H4 (cell line): ENCODE measurements around the gene DEFB132. TPM values are rescaled to one million over a fixed set of nuclear protein-coding genes. Genes with fewer than 3 reads are reported as not detected.
"Not testable (repeated sequence)": the region's sequence is repeated elsewhere in the genome, so short reads cannot be mapped to it uniquely, and the experiment has no call there.

Experiments used
- DNase-seq: peaks from one replicate; pipeline ENCODE4 v3.0.0-alpha.2; 2015; ENCODE audit warnings: low spot score
- total RNA-seq: library from RNA; depleted of rRNA; stranded (reverse); fragments of >200 nt; shearing (Covaris generic); gene quantifications from 2 replicates; pipeline ENCODE4 v1.2.3, GENCODE V29; 2014; rRNA removed

Gene DEFB132, protein sequence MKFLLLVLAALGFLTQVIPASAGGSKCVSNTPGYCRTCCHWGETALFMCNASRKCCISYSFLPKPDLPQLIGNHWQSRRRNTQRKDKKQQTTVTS
- total RNA-seq = not detected in 2 replicates

DNA sequence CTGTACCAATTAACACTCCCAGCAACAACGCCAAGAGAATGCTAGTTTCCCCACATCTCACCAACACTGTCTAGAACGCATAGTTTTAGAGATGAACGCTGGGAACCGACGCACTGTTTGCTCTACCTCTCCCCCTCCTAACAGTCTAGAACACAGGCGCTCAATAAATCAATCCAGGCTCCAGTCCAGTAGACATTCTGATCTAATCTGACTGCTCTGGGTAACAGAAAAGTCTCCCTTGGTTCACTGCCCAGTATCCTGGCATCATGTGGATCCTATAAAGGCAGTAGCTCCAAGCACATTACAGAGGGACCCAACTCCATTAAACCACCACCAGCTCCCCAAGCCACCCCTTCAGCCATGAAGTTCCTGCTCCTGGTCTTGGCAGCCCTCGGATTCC, at the start of gene DEFB132:
Gene DEFB132 (plus strand): TSS at position 306 of the 400 bp plus-strand sequence. CDS start 55 bp downstream, at position 361.
- no peak for DNase-seq

DNA sequence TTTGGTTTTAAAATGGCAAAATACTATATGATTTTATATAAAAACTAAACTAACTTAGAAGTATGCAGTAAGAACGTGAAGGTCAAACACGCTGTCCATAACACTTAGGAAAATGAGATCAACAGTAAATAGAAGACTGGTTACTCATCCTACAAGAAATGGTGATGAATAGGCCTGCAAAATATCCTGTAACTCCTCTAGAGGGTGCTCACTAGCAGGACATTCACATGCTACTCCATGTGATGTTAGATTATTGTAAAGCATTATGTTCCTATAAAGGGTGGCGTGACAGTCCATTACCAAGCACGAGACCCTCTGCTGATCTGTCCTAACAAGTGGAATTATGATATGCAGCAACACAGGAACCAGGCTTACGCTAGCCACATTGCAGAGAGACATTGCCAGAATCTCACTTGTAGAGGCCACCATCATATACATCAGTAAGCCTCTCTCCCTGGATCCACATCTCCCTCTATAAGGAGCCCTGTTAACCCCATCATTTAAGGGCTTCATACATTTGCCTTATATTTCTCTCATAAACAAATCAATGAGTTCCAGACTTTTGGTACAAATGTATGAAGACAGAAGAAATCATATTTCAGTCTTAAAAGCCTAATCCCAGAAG, 48.5 kb upstream of the DEFB132 start:
- peak; percentile 61 for DNase-seq

DNA sequence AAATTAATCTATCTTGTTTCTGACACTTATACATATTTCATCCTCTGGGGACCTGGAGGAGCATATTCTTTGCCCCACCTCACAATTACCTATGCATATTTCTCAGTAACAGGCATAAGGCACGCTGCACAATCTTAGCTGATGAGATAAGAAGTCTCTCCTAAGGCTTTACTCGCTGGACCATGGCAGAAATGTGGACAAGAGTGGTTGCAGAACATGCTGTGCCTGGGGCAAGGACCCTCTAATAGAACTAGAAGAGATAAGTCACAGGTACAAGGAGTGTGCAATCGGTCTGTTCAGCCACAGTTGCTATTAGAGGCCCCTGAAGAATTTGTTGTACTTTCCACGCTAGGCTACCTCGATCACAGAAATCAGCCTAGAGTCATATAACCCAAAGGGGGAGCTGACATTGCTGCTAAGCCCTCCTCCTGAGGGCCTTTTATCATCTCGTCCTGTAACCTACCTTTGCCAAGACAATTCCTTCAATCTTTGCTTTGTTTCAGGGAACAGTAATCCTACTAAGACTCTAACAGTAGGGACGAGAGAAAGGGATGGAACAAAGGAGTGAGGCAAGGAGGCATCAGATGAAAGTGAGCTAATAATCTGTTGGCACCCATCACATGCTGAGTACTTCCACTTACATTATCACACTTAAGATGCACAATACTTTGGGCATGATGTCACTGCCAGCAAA, 46.6 kb upstream of the DEFB132 start:
- no peak for DNase-seq

DNA sequence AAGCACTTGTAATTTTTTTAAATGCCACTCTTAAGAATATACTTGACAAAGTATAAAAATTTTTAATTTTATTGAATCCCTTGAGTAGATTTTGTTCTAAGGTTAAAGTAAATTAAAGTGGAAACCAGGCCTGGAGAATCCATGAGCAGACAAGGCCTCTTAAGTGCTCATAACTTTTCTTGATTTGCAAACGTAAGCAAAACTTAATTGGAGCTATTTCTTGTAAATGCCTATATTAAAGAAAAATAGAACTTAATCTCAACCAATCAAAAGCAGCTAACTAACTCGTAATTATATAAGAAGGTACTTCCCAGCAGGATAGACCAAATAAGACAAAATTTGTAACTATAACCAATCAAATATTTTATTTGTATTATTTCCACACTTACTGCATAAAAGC, 43.1 kb upstream of the DEFB132 start:
- DNase-seq = no peak

DNA sequence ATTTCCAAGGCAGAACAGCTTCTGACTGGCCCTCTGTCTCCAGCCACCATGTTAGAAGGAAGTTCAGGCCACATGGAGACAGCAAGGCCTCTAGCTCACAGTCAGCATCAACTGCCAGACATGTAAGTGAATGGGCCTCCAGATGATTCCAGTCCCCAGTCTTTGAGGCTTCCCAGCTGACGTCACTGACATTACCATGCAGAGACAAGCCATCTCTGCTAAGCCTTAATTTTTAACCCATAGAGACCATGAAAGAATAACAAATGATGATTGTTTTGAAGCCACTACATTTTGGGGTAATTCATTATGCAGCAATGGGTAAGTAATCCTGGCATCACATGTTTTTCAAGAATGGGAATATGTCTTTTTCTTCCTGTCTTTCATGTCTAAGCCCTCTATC, 41.7 kb upstream of the DEFB132 start:
- DNase-seq = no peak

DNA sequence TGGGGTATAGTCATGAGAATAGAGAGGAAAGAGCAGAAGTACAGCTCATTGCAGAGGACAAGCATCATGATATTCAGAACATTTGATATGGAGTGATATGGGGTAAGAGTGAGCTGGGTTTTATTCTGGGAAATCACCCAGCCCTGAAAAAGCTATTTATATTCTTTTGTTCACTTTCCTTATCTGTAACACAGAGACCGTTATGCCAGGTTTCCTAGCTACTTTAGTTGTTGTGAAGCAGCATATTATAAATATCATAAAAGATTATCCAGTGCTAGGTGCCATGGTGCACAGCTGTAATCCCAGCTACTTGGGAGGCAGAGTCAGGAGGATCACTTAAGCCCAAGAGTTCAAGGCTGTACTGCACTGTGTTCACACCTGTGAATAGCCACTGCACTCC, 40.3 kb upstream of the DEFB132 start:
- DNase-seq = no peak

DNA sequence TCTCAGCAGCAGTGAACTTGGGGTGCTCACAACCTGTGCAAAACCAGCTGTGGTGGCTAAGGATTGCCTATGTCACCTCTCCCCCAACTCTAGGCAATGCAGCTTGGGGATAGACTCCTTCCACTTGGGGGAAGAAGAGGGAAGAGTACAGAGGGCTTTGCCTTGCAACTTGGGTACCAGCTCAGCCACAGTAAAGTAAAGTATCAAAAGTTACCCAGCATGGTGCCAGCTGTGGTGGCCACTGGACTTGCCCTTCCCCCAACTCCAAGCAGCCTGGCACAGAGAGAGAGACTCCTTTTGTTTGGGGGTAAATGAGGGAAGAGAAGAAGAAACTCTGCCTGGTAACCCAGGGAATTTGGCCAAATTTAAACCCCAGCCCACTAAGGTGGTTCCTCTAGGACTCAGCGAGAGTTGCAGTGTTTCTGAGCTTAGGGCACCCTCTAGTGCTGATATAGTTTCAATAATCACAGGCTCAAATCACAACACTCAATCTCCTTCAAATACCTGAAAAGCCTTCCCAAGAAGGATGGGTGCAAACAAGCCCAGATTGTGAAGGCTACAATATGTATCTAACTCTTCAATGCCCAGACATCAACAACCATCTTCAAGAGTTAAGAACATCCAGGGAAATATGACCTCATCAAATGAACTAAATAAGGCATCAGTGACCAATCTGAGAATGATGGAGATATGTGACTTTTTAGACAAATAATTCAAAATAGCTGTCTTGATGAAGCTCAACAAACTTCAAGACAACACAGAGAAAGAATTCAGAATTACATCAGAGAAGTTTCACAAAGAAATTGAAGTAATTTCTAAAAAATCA, 38.0 kb upstream of the DEFB132 start:
- DNase-seq = peak; percentile 19

DNA sequence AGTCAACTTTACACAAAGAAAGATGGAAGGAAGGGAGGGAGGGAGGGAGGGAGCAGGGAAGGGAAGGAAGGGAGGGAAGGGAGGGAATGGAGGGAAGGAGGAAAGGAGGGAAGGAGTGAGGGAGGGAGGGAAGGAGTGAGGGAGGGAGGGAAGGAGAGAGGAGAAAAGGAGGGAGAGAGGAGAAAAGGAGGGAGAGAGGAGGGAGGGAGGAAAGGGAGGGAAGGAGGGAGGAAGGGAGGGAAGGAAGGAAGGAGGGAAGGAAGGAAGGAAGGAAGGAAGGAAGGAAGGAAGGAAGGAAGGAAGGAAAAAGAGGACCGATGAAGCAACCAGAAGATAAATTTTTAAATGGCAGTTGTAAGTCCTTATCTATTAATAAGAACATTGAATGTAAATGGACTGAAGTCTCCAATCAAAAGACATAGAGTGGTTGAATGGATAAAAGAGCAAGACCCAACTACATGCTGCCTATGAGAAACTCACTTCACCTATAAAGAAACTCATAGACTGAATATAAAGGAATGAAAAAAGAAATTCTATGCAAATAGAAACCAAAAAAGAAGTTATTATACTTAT, 36.2 kb upstream of the DEFB132 start:
- no peak for DNase-seq

DNA sequence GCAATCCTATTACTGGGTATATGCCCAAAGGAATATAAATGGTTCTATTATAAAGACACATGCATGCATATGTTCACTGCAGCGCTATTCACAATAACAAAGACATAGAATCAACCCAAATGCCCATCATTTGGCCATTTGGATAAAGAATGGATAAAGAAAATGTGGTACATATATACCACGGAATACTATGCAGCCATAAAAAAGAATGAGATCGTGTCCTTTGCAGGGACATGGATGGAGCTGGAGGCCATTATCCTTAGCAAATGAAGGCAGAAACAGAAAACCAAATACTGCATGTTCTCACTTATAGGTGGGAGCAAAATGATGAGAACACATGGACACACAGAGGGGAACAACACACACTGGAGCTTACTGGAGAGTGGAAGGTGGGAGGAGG, 31.6 kb upstream of the DEFB132 start:
- not testable (repeated sequence) for DNase-seq

- no peak for DNase-seq
Observed at GRCh38 chr20:226958-227357, 30.6 kb upstream of the DEFB132 start, which contains the start of gene DEFB129. TSS of gene DEFB129 (plus strand) at chr20:227258. CDS start at chr20:227289, 31 bp downstream.

DNA sequence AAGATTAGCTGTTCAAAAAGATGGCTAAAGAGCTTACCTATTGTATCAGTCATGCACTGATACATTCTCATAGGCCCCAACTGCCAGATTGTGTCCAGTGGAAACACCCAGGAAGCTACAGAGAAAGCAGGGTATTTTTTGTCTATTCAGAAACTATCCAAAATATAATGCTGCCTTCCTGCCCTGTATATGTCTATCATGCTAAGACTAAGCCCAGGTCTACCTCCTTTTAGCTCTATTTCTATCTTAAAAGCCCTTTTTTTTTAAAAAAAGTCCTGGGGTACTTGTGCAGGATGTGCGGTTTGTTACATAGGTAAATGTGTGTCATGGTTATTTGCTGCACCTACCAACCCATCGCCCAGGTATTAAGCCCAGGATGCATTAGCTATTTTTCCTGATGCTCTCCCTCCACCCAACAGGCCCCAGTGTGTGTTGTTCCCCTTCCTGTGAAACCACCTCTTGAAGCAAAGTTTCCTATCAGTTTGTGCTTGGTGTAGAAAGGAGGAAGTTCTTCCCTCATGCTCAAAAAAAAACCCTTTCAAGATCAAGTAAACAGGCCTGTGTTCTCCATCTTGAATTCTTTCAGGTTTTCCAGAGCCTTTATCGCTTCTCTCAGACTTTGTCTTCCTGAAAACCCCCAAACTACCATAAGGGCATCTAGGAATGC, 30.0 kb upstream of the DEFB132 start:
- no peak for DNase-seq

DNA sequence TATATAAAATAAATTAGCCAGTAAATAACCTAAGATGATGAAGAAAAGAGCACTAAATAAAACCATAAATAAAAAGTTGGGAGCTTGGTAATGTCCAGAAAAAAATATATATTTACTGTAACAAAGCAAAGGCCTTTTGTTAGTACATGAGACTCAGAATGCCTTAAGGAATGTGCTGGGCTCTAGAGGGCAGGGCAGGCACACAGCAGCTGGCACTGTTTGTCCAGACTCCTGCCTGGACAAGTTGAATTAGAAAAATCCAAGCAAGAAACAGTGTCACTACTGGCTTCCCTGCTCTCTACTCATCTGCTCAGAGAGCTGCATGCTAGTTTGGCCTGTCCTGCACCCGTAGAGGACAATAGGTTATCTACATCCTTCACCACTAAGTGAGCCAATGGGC, 21.6 kb upstream of the DEFB132 start:
- DNase-seq = no peak

DNA sequence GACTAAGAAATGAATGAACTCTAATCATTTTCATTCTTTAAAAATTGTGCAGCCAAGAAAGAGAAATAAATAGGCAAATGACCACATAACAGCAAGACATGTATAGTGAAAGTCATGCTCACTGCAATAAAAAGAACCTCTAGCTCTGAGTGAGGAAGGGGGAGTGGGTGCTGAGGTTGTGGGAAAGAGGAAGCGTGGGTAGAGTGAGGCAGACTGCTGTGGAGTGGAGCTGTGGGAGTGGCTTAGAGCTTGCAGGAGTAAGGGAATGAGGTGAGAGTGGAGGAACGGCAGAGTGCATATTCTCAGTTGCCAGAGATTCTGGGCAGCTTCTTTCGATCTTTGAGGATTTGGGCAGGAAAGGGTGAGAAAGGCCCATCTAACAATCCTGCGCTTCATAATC, 20.0 kb upstream of the DEFB132 start:
- no peak for DNase-seq

- no peak for DNase-seq
Observed at GRCh38 chr20:237929-238328, 19.6 kb upstream of the DEFB132 start.

GRCh38 chr20:242905-243304, 14.6 kb upstream of the DEFB132 start:
- no peak for DNase-seq

DNA sequence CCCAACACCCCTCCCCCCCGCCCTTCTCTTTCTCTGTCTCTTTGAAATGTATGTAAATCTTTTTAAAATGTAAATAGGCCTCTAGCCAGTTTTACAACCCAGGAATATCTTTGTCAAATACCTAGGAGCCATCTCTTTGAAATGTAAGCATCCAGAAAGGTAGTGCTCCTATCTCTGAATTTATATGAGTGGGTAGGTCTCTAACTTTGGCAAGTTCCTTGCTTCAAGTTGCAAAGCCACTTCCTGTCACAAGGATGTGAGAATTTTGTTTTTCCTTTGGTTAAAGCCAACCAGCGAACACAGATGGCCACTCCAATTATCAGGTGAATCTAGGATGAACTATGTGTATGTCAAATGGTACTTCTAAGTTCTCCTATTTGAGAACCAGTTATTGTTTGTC, 6.2 kb upstream of the DEFB132 start:
- DNase-seq = no peak

DNA sequence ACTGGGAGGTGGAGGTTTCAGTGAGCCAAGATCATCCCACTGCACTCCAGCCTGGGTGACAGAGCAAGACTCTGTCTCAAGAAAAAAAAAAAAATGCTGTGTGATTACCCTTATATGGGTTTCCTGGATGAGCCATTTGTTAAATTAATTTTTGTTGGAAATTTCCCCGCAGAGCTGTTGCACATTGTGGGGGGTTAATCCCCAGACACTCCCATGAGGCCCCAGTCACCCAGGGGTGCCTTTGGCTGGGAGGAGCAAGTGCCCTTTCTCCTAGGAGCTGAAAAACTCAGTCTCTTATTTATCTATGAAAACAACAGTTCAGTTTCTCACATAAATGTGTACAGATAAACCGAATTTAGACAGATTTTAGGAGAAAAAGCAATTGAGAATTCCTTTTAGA, 4.7 kb upstream of the DEFB132 start:
- no peak for DNase-seq

GRCh38 chr20:253447-253846, 4.1 kb upstream of the DEFB132 start:
- DNase-seq = not testable (repeated sequence)

DNA sequence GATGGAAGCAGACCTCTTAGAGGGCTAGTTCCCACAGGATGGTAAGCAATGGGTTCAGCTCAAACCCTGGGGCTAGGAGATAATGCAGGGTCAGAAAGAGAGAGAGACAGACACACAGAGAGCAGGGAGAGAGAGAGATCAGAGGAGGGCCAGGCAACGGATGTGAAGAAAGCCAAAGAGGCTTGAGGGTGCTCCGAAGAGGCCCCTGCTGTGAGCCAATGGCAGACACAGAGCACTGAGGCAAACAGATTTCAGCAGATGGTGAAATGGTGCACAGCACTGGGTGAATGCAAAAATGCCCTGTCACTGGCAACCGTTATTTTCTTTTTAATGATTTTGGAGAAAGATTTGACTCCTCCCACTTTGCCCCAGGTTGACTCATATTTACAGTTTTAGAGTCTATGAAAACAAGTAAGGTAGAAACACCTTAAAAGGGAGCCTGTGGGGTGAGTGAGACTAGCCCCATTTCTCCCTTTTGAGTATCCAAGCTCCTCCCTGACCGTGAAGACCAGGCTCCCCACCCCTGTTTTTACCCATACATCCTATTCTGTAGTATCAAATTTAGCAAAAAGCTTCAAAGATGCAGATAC, 840 bp downstream of the DEFB132 start:
- no peak for DNase-seq

GRCh38 chr20:258963-259362, 1.4 kb downstream of the DEFB132 start:
- no peak for DNase-seq

DNA sequence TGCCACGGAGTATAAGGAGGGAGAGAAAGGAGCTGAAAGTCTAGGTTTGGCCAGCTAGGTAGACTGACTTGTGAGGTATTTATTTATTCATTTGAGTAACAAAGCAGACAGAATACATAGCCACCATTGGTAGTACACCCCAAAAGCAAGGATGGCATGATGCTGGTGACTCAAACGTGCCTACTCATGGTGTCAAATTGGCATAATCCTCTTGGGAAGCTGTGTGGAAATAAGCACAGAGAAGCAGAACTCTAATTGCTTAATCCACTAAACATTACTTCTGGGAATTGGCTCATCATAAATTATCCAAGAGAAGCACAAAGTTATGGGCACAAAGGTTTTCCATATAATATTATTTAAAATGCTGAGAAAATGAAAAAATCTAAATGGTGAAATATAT, 2.5 kb downstream of the DEFB132 start:
- no peak for DNase-seq
